GM12878 (cell line): Measurements from ENCODE around the gene RNF126. TPM values are rescaled to one million over a fixed set of nuclear protein-coding genes. Genes with fewer than 3 reads are reported as not detected.

Source experiments
- ATAC-seq: fragments of 200-7000 bp; cut with Tn5 transposase; 3 replicates; pipeline ENCODE4 v1.9.1; 2020; ENCODE audit warnings: mild to moderate bottlenecking, moderate library complexity
- BruUV-seq: library from RNA; stranded (reverse); fragments of 400-500 nt; replicated peaks from 2 replicates; lab custom pipeline; 2021; lab: Mats Ljungman, UMichigan
- CTCF ChIA-PET: fragments of 300-600 bp; sonication (Branson Sonifier 250); formaldehyde crosslinking; extraction: SDS; loops from one replicate; lab custom pipeline; 2021; ENCODE audit warnings: inconsistent platforms; lab: Yijun Ruan, JAX
- POLR2A ChIA-PET: fragments of 350-600 bp; formaldehyde crosslinking; extraction: SDS; loops from one replicate; lab custom pipeline; 2021; ENCODE audit warnings: inconsistent platforms; lab: Charles Lee
- RAD21 ChIA-PET: fragments of 300-600 bp; sonication (Branson Sonifier 250); formaldehyde crosslinking; loops from one replicate; lab custom pipeline; 2023; ENCODE audit warnings: antibody characterized with exemption; ENCODE audit not compliant: unreplicated experiment; lab: Charles Lee
- SMC1A ChIA-PET: fragments of 300-600 bp; sonication (Branson Sonifier 250); formaldehyde crosslinking; loops from one replicate; lab custom pipeline; 2023; ENCODE audit not compliant: unreplicated experiment, uncharacterized antibody; lab: Charles Lee
- DNase-seq: peaks from one replicate; pipeline ENCODE4 v3.0.0-alpha.2; 2011; ENCODE audit warnings: low read depth, low spot score
- FAIRE-seq: peaks from 3 replicates; lab custom pipeline; 2011; peaks lifted over from hg19 to GRCh38; lab: Jason Lieb, UNC
- H2AFZ ChIP-seq: 2 replicates; pipeline ENCODE4 v1.6.0; 2011; ENCODE audit warnings: low read depth, low read length, control low read depth; ENCODE audit not compliant: control insufficient read depth
- H3K27ac ChIP-seq: 2 replicates; pipeline ENCODE4 v1.5.1; 2011; ENCODE audit warnings: control low read depth; ENCODE audit not compliant: control insufficient read depth, insufficient read depth
- H3K27me3 ChIP-seq, 2 experiments: replicated peaks in 1 of 2; 2 replicates each; pipeline versions ENCODE4 v1.6.0 to v1.6.1; 2011; ENCODE audit warnings: low read length in 1 of 2; ENCODE audit not compliant: control insufficient read depth in 2 of 2, insufficient read depth in 2 of 2
- H3K36me3 ChIP-seq, 2 experiments: 2 replicates each; pipeline ENCODE4 v1.5.1; 2011; ENCODE audit warnings: low read length in 1 of 2; ENCODE audit not compliant: control insufficient read depth in 2 of 2, insufficient read depth in 2 of 2
- H3K4me1 ChIP-seq: 2 replicates; pipeline ENCODE4 v1.6.1; 2011; ENCODE audit warnings: mild to moderate bottlenecking, low read length, moderate library complexity, mixed read lengths; ENCODE audit not compliant: control insufficient read depth, insufficient read depth
- H3K4me2 ChIP-seq: 2 replicates; pipeline ENCODE4 v1.6.0; 2011; ENCODE audit warnings: control low read depth; ENCODE audit not compliant: control insufficient read depth, insufficient read depth
- H3K4me3 ChIP-seq: fragments of 200-600 bp; sonication (generic); 2 replicates; pipeline ENCODE4 v1.5.1; 2016
- H3K79me2 ChIP-seq: 2 replicates; pipeline ENCODE4 v1.6.0; 2011; ENCODE audit warnings: low read length; ENCODE audit not compliant: control insufficient read depth, insufficient read depth
- H3K9ac ChIP-seq: 2 replicates; pipeline ENCODE4 v1.8.0; 2011; ENCODE audit warnings: low read length, control low read depth, mixed read lengths; ENCODE audit not compliant: control insufficient read depth, insufficient read depth
- H3K9me3 ChIP-seq: replicated peaks from 3 replicates; pipeline ENCODE4 v1.5.1; 2011; ENCODE audit warnings: mild to moderate bottlenecking, low read length; ENCODE audit not compliant: control insufficient read depth, insufficient read depth
- H4K20me1 ChIP-seq: 2 replicates; pipeline ENCODE4 v1.6.0; 2011; ENCODE audit not compliant: control insufficient read depth, insufficient read depth
- E2F8 ChIP-seq: fragments of 450-650 bp; IDR thresholded peaks from 2 replicates; pipeline ENCODE4 v1.6.1; 2018; ENCODE audit warnings: mild to moderate bottlenecking, low read depth, moderate library complexity; ENCODE audit not compliant: partially characterized antibody
- GATAD2B ChIP-seq: fragments of 450-650 bp; conservative IDR thresholded peaks from 2 replicates; pipeline ENCODE4 v1.6.1; 2017; ENCODE audit warnings: low read depth, mild to moderate bottlenecking, moderate library complexity
- IRF5 ChIP-seq: fragments of 450-650 bp; IDR thresholded peaks from 2 replicates; pipeline ENCODE4 v1.6.1; 2017; ENCODE audit warnings: borderline replicate concordance
- JUNB ChIP-seq: IDR thresholded peaks from 2 replicates; pipeline ENCODE4 v1.6.1; 2016; ENCODE audit warnings: antibody characterized with exemption, mild to moderate bottlenecking
- JUND ChIP-seq: IDR thresholded peaks from 2 replicates; pipeline ENCODE4 v1.6.1; 2012; ENCODE audit warnings: low read depth, mild to moderate bottlenecking, low read length, improper control_type of control experiment, moderate library complexity
- MTA2 ChIP-seq: fragments of 450-650 bp; IDR thresholded peaks from 2 replicates; pipeline ENCODE4 v1.6.1; 2016; ENCODE audit warnings: low read depth, mild to moderate bottlenecking, moderate library complexity
- SIN3A ChIP-seq: IDR thresholded peaks from 2 replicates; pipeline ENCODE4 v1.6.1; 2012; ENCODE audit warnings: low read depth, low read length, improper control_type of control experiment
- SMAD1 ChIP-seq: fragments of 450-650 bp; IDR thresholded peaks from 2 replicates; pipeline ENCODE4 v1.6.1; 2018; ENCODE audit warnings: mild to moderate bottlenecking, low read depth; ENCODE audit not compliant: partially characterized antibody
- TCF12 ChIP-seq: IDR thresholded peaks from 2 replicates; pipeline ENCODE4 v1.6.1; 2011; ENCODE audit warnings: low read depth, mild to moderate bottlenecking, low read length
- YY1 ChIP-seq: IDR thresholded peaks from 2 replicates; pipeline ENCODE4 v1.6.1; 2011; ENCODE audit warnings: low read depth, mild to moderate bottlenecking, low read length
- WGBS: methylation state at CpG from one replicate; pipeline ENCODE4 v1.1.6; 2016; ENCODE audit warnings: low lambda C conversion rate; ENCODE audit not compliant: insufficient replicate concordance, insufficient coverage; ENCODE audit errors: missing lambda C conversion rate; 5-methylcytosine and 5-hydroxymethylcytosine counted together
- in situ Hi-C: fragments of 300-500 bp; cut with MboI; formaldehyde crosslinking; loops from 9 replicates; pipeline ENCODE4 v1.14.3; 2018; ENCODE audit warnings: mixed read lengths
- intact Hi-C: fragments of 100-400 bp; cut with micrococcal nuclease; formaldehyde crosslinking; loops from one replicate; pipeline ENCODE4 v1.14.2; 2022; ENCODE audit not compliant: unreplicated experiment
- polyA plus RNA-seq, 11 experiments: library from polyadenylated mRNA; depleted of rRNA in 4 of 11; unstranded in 6 of 11; stranded (reverse) in 5 of 11; fragments of >200 nt; fragmentation: Nextera tagmentation in 4 of 11; fragmentation: Illumina TruSeq in 1 of 11; extraction: Ambion mirVana in 4 of 11; extraction: Trizol in 1 of 11; gene quantifications; 1 replicate in 1 of 11; 2 replicates in 10 of 11; pipeline versions ENCODE4 v1.2.1 to v1.2.3, GENCODE V29; 2011 to 2016; ENCODE audit warnings: inconsistent platforms in 2 of 11, missing spikeins in 2 of 11, low read depth in 1 of 11
- total RNA-seq, 4 experiments: library from RNA; depleted of rRNA in 3 of 4; stranded (reverse); fragments of >200 nt in 3 of 4; fragmentation: Illumina TruSeq in 1 of 4; extraction: Trizol in 1 of 4; gene quantifications; 2 replicates each; pipeline versions ENCODE4 v1.2.1 to v1.2.3, GENCODE V29; 2013 to 2021
- TF ChIP-seq, protein P1 (sequence below): fragments of 450-650 bp; formaldehyde crosslinking; IDR thresholded peaks from 2 replicates; pipeline ENCODE4 v1.4.0; 2022; ENCODE audit warnings: mild to moderate bottlenecking, moderate library complexity
- TF ChIP-seq, protein P2 (sequence below): fragments of 450-650 bp; formaldehyde crosslinking; IDR thresholded peaks from 2 replicates; pipeline ENCODE4 v1.4.0; 2020; ENCODE audit warnings: mild to moderate bottlenecking, moderate library complexity

Gene RNF126
- total and polyA plus RNA-seq, 10 of the 15 experiments (the other 5 are each of a cell fraction or from before 2014, with no cell fraction given) = 0.45 to 100 (median 50.6) TPM

DNA sequence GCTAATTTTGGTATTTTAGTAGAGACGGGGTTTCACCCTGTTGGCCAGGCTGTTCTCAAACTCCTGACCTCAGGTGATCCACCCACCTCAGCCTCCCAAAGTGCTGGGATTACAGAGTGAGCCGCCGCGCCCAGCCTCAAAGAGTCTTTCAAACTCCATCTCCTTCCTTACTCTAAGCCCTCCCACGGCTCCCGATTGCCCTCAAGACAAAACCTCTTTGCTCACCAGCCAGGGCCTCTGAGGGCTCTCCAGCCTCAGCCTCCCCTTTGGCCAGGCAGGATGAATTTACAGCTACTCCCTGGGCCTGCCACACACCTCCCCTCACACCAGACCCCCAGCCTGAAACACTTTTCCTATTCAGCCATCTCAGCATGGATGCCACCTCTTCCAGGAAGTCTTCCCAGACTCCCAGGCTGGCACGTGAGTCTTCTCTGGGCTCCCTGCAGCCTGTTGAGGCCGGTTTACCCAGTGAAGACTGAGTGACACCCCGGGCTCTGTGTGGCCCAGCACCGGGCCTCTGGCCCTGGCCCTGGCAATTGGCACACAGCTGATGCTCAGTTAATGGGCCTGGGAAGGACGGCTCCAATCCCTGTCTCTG is 24.7 kb upstream of the RNF126 start:
- Histone ChIP-seq H3K4me3 (no peak overlapping the region), H3K9me3 (no peaks in the 10 kb centered on the region), H3K79me2 (no peaks in the 10 kb centered on the region), H3K4me2 (no peak overlapping the region), H3K9ac (no peak overlapping the region), H4K20me1 (no peaks in the 10 kb centered on the region), H3K36me3 (no peaks in the 10 kb centered on the region), H2AFZ (no peak overlapping the region), H3K27me3 (no peaks in the 10 kb centered on the region), H3K4me1 (no peaks in the 10 kb centered on the region), H3K27ac (no peak overlapping the region)
- SMC1A ChIA-PET = no interaction called here
- intact Hi-C loops (no loop called here), in situ Hi-C loops (no loop called here)
- BruUV-seq = no TSS peak
- CTCF ChIA-PET = no interaction called here
- FAIRE-seq (no peak), DNase-seq (no peak), ATAC-seq (no peak)
- WGBS = 61% methylated on average over 11 of the region's 11 CpGs
- POLR2A ChIA-PET = no interaction called here
- RAD21 ChIA-PET = no interaction called here
- TF ChIP-seq JUNB = no peak
- TF ChIP-seq TCF12 = no peak
- TF ChIP-seq GATAD2B = no peak
- no peak for TF ChIP-seq MTA2
- TF ChIP-seq SMAD1 = no peak
- TF ChIP-seq, protein P1, sequence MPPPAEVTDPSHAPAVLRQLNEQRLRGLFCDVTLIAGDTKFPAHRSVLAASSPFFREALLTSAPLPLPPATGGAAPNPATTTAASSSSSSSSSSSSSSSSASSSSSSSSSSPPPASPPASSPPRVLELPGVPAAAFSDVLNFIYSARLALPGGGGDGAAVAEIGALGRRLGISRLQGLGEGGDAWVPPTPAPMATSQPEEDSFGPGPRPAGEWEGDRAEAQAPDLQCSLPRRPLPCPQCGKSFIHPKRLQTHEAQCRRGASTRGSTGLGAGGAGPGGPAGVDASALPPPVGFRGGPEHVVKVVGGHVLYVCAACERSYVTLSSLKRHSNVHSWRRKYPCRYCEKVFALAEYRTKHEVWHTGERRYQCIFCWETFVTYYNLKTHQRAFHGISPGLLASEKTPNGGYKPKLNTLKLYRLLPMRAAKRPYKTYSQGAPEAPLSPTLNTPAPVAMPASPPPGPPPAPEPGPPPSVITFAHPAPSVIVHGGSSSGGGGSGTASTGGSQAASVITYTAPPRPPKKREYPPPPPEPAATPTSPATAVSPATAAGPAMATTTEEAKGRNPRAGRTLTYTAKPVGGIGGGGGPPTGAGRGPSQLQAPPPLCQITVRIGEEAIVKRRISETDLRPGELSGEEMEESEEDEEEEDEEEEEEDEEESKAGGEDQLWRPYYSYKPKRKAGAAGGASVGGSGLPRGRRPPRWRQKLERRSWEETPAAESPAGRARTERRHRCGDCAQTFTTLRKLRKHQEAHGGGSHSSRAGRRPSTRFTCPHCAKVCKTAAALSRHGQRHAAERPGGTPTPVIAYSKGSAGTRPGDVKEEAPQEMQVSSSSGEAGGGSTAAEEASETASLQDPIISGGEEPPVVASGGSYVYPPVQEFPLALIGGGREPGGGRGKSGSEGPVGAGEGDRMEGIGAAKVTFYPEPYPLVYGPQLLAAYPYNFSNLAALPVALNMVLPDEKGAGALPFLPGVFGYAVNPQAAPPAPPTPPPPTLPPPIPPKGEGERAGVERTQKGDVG (CRISPR knock-in tag) = no peak
- TF ChIP-seq E2F8 = no peak
- no peak for TF ChIP-seq JUND
- no peak for TF ChIP-seq SIN3A
- no peak for TF ChIP-seq IRF5
- no peak for TF ChIP-seq YY1
- TF ChIP-seq, protein P2, sequence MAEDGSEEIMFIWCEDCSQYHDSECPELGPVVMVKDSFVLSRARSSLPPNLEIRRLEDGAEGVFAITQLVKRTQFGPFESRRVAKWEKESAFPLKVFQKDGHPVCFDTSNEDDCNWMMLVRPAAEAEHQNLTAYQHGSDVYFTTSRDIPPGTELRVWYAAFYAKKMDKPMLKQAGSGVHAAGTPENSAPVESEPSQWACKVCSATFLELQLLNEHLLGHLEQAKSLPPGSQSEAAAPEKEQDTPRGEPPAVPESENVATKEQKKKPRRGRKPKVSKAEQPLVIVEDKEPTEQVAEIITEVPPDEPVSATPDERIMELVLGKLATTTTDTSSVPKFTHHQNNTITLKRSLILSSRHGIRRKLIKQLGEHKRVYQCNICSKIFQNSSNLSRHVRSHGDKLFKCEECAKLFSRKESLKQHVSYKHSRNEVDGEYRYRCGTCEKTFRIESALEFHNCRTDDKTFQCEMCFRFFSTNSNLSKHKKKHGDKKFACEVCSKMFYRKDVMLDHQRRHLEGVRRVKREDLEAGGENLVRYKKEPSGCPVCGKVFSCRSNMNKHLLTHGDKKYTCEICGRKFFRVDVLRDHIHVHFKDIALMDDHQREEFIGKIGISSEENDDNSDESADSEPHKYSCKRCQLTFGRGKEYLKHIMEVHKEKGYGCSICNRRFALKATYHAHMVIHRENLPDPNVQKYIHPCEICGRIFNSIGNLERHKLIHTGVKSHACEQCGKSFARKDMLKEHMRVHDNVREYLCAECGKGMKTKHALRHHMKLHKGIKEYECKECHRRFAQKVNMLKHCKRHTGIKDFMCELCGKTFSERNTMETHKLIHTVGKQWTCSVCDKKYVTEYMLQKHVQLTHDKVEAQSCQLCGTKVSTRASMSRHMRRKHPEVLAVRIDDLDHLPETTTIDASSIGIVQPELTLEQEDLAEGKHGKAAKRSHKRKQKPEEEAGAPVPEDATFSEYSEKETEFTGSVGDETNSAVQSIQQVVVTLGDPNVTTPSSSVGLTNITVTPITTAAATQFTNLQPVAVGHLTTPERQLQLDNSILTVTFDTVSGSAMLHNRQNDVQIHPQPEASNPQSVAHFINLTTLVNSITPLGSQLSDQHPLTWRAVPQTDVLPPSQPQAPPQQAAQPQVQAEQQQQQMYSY (CRISPR knock-in tag) = no peak
